B cell (primary cell): ENCODE measurements around the gene DIPK1A. TPM values are rescaled to one million over a fixed set of nuclear protein-coding genes. Genes with fewer than 3 reads are reported as not detected.

Source experiments
- ATAC-seq: fragments of 200-7000 bp; cut with Tn5 transposase; one replicate; pipeline ENCODE4 v1.10.0; 2021; ENCODE audit warnings: low read depth, mild to moderate bottlenecking, moderate number of reproducible peaks, moderate library complexity
- CTCF ChIA-PET: fragments of 350-600 bp; sonication (Branson Sonifier 250); formaldehyde crosslinking; loops from one replicate; lab custom pipeline; 2021; ENCODE audit warnings: antibody characterized with exemption, inconsistent platforms; lab: Charles Lee
- POLR2A ChIA-PET: fragments of 350-600 bp; sonication (Branson Sonifier 250); formaldehyde crosslinking; loops from one replicate; lab custom pipeline; 2021; ENCODE audit warnings: antibody characterized with exemption; lab: Charles Lee
- DNase-seq: peaks from one replicate; pipeline ENCODE4 v3.0.0; 2013
- H2AFZ ChIP-seq: 2 replicates; pipeline ENCODE4 v1.6.1; 2012; ENCODE audit warnings: mild to moderate bottlenecking, low read depth, low read length; ENCODE audit not compliant: insufficient read depth, poor library complexity, severe bottlenecking
- H3K27ac ChIP-seq, 2 donors: 1 replicate in 1 of 2; 2 replicates in 1 of 2; pipeline ENCODE4 v1.5.1; 2012 to 2013; ENCODE audit warnings: low read length in 2 of 2, mild to moderate bottlenecking in 2 of 2, moderate library complexity in 1 of 2
- H3K27me3 ChIP-seq, 4 experiments: fragments of 200-600 bp in 1 of 4; sonication (generic) in 1 of 4; replicated peaks in 1 of 4; 1 replicate in 2 of 4; 2 replicates in 2 of 4; pipeline versions ENCODE4 v1.6.1 to v1.7.0; 2013 to 2016; ENCODE audit warnings: low read length in 3 of 4, mild to moderate bottlenecking in 2 of 4, mixed read lengths in 1 of 4, moderate library complexity in 1 of 4; ENCODE audit not compliant: insufficient read depth in 4 of 4, control insufficient read depth in 3 of 4; ENCODE audit errors: control extremely low read depth in 1 of 4
- H3K36me3 ChIP-seq, 2 experiments: replicated peaks in 1 of 2; 1 replicate in 1 of 2; 2 replicates in 1 of 2; pipeline versions ENCODE4 v1.6.1 to v1.7.1; 2013; ENCODE audit warnings: low read length in 1 of 2; ENCODE audit not compliant: insufficient read depth in 2 of 2, control insufficient read depth in 1 of 2; ENCODE audit errors: control extremely low read depth in 1 of 2, extremely low read depth in 1 of 2
- H3K4me1 ChIP-seq, 2 donors: fragments of 200-600 bp in 1 of 2; sonication (generic) in 1 of 2; 1 replicate in 1 of 2; 2 replicates in 1 of 2; pipeline versions ENCODE4 v1.5.1 to v1.6.1; 2013 to 2017; ENCODE audit warnings: low read length in 2 of 2; ENCODE audit not compliant: control insufficient read depth in 2 of 2, insufficient read depth in 2 of 2
- H3K4me2 ChIP-seq: replicated peaks from 2 replicates; pipeline ENCODE3; 2012; ENCODE audit warnings: mild to moderate bottlenecking, low read depth, low read length; ENCODE audit not compliant: poor library complexity, severe bottlenecking
- H3K4me3 ChIP-seq, 5 experiments: fragments of 200-600 bp in 1 of 5; sonication (generic) in 1 of 5; 1 replicate in 3 of 5; 2 replicates in 2 of 5; pipeline versions ENCODE4 v1.5.1 to v1.7.0; 2011 to 2016; ENCODE audit warnings: low read length in 4 of 5, mild to moderate bottlenecking in 4 of 5, low read depth in 2 of 5, control low read depth in 1 of 5, moderate library complexity in 1 of 5; ENCODE audit not compliant: insufficient read depth in 1 of 5; ENCODE audit errors: control extremely low read depth in 1 of 5, extremely low read depth in 1 of 5
- H3K79me2 ChIP-seq: fragments of 200-600 bp; sonication (generic); one replicate; pipeline ENCODE4 v1.6.0; 2016; ENCODE audit warnings: low read length; ENCODE audit not compliant: control insufficient read depth, insufficient read depth
- H3K9ac ChIP-seq: fragments of 200-600 bp; sonication (generic); 2 replicates; pipeline ENCODE4 v1.6.1; 2017; ENCODE audit warnings: mild to moderate bottlenecking, low read length, moderate library complexity
- H3K9me3 ChIP-seq, 3 donors: one replicate each; pipeline versions ENCODE4 v1.6.1 to v1.7.1; 2013; ENCODE audit warnings: low read length in 2 of 3; ENCODE audit not compliant: control insufficient read depth in 2 of 3, insufficient read depth in 1 of 3; ENCODE audit errors: control extremely low read depth in 1 of 3
- H4K20me1 ChIP-seq: 2 replicates; pipeline ENCODE4 v1.6.0; 2012; ENCODE audit warnings: mild to moderate bottlenecking, low read length; ENCODE audit not compliant: insufficient read depth, control insufficient read depth, poor library complexity, severe bottlenecking
- H3K27ac Mint-ChIP-seq: one replicate; pipeline ENCODE4 v1.8.0; 2021; ENCODE audit warnings: mixed read lengths
- H3K27me3 Mint-ChIP-seq: one replicate; pipeline ENCODE4 v1.8.0; 2021; ENCODE audit warnings: mixed read lengths
- H3K4me1 Mint-ChIP-seq: one replicate; pipeline ENCODE4 v1.8.0; 2021; ENCODE audit warnings: mixed read lengths
- H3K4me3 Mint-ChIP-seq: one replicate; pipeline ENCODE4 v1.8.0; 2021; ENCODE audit warnings: mixed read lengths
- H3K9me3 Mint-ChIP-seq: one replicate; pipeline ENCODE4 v1.8.0; 2022; ENCODE audit warnings: mixed read lengths; ENCODE audit not compliant: insufficient read depth
- CTCF ChIP-seq: fragments of 200-600 bp; IDR thresholded peaks from one replicate; pipeline ENCODE4 v1.8.0; 2022; ENCODE audit warnings: antibody characterized with exemption, mild to moderate bottlenecking
- EZH2 ChIP-seq: IDR thresholded peaks from 2 replicates; pipeline ENCODE4 v1.6.1; 2012; ENCODE audit warnings: borderline replicate concordance, low read depth, mild to moderate bottlenecking, moderate library complexity, low read length; ENCODE audit not compliant: insufficient read depth, poor library complexity, severe bottlenecking
- WGBS: methylation state at CpG from one replicate; pipeline ENCODE4 v1.1.5; 2013; ENCODE audit warnings: missing lambda C conversion rate; ENCODE audit not compliant: insufficient coverage; 5-methylcytosine and 5-hydroxymethylcytosine counted together
- intact Hi-C: fragments of 100-400 bp; cut with micrococcal nuclease; formaldehyde crosslinking; loops from one replicate; pipeline ENCODE4 v1.10.0; 2022
- polyA plus RNA-seq: library from polyadenylated mRNA; depleted of rRNA; stranded (reverse); fragments of >200 nt; gene quantifications from 2 replicates; pipeline ENCODE4 v1.2.3, GENCODE V29; 2012
- total RNA-seq, 2 donors: library from RNA; stranded (reverse); fragments of 120-200 nt in 1 of 2; gene quantifications; 1 replicate in 1 of 2; 2 replicates in 1 of 2; pipeline versions ENCODE4 v1.2.3 to v1.2.4, GENCODE V29; 2013 to 2022

Gene DIPK1A
- total and polyA plus RNA-seq, 2 donors (not counting 1 experiment from before 2014, with no cell fraction given): 10.7 to 22.7 TPM

GRCh38 chr1:92933459-92933858 is 27.8 kb downstream of the DIPK1A start:
- Mint-ChIP-seq H3K27ac (no peak overlapping the region), H3K4me3 (peak overlapping the region; percentile 49), H3K4me1 (peaks cover 78% of the 10 kb centered on the region), H3K9me3 (no peaks in the 10 kb centered on the region), H3K27me3 (no peaks in the 10 kb centered on the region)
- POLR2A ChIA-PET: no interaction called here
- CTCF ChIA-PET: interaction anchor here (0.6 kb wide), 1 partner anchor 37 kb away, joined by 3 read pairs; no protein-coding TSS in a partner anchor
- intact Hi-C loops: no loop called here
- Histone ChIP-seq H3K4me3 (no peak overlapping the region), H3K27ac (no peak overlapping the region), H3K4me2 (peak overlapping the region; percentile 6), H3K27me3 (no peaks in the 10 kb centered on the region), H3K4me1 (peaks cover 59 to 74% of the 10 kb centered on the region in 2 donors), H3K36me3 (peaks cover 0 to 3% of the 10 kb centered on the region in 2 experiments), H3K9me3 (peaks cover 0 to 4% (median 0%) of the 10 kb centered on the region in 3 donors), H3K79me2 (peaks cover 97% of the 10 kb centered on the region), H2AFZ (no peak overlapping the region), H4K20me1 (peaks cover 24% of the 10 kb centered on the region), H3K9ac (no peak overlapping the region)
- 83% methylated on average over 1 of the region's 2 CpGs for WGBS
- TF ChIP-seq EZH2 (no peak), CTCF (no peak)
- no peak for DNase-seq
- ATAC-seq: no peak

- Mint-ChIP-seq H3K27me3 (no peaks in the 10 kb centered on the region), H3K4me1 (peaks cover 81% of the 10 kb centered on the region), H3K27ac (no peak overlapping the region), H3K9me3 (no peaks in the 10 kb centered on the region), H3K4me3 (no peak overlapping the region)
- ChIA-PET POLR2A (no interaction called here), CTCF (interaction anchor here (0.7 to 1.6 kb wide), 3 partner anchors 19 to 62 kb away, joined by 3 read pairs; no protein-coding TSS in a partner anchor)
- intact Hi-C loops: no loop called here
- no peak overlapping the region for H3K4me3 ChIP-seq
- H3K4me1 ChIP-seq: peaks cover 60 to 84% of the 10 kb centered on the region in 2 donors
- H2AFZ ChIP-seq: no peak overlapping the region
- no peak overlapping the region for H3K27ac ChIP-seq
- peaks cover 97% of the 10 kb centered on the region for H3K79me2 ChIP-seq
- TF ChIP-seq EZH2 (no peak), CTCF (no peak)
- ATAC-seq: no peak
- peaks cover 0 to 3% of the 10 kb centered on the region in 2 experiments for H3K36me3 ChIP-seq
- no peaks in the 10 kb centered on the region for H3K9me3 ChIP-seq
- H3K27me3 ChIP-seq: no peaks in the 10 kb centered on the region
- DNase-seq: no peak
- peak overlapping the region; percentile 31 for H3K4me2 ChIP-seq
- peaks cover 24% of the 10 kb centered on the region for H4K20me1 ChIP-seq
- 40% methylated on average over 1 of the region's 4 CpGs for WGBS
- no peak overlapping the region for H3K9ac ChIP-seq
These were observed 29.6 kb downstream of the DIPK1A start for GRCh38 chr1:92931691-92932090.
